HepG2 (cell line): ENCODE results near the gene DHRS11. TPM values are rescaled to one million over a fixed set of nuclear protein-coding genes. Genes with fewer than 3 reads are reported as not detected.

Experiments used
- AGO2 ChIP-seq: fragments of 200-400 bp; formaldehyde crosslinking; optimal IDR thresholded peaks from 2 replicates; pipeline ENCODE3; 2017; ENCODE audit warnings: mild to moderate bottlenecking, low read depth, low read length, moderate library complexity
- ARNT2 ChIP-seq: sonication (generic); formaldehyde crosslinking; IDR thresholded peaks from 2 replicates; pipeline ENCODE4 v1.8.0; 2022; ENCODE audit warnings: mild to moderate bottlenecking, low read depth, missing genetic modification reagents, moderate library complexity
- IKZF4 ChIP-seq: sonication (generic); formaldehyde crosslinking; IDR thresholded peaks from 2 replicates; pipeline ENCODE4 v1.5.1; 2020; ENCODE audit warnings: borderline replicate concordance, mild to moderate bottlenecking, low read depth, missing genetic modification reagents; ENCODE audit errors: not compliant biosample characterization
- KDM6A ChIP-seq: IDR thresholded peaks from 2 replicates; pipeline ENCODE4 v1.6.1; 2016; ENCODE audit warnings: low read depth
- KIAA2018 ChIP-seq: sonication (generic); formaldehyde crosslinking; IDR thresholded peaks from 2 replicates; pipeline ENCODE4 v1.5.0; 2020; ENCODE audit warnings: mild to moderate bottlenecking, missing genetic modification reagents, borderline replicate concordance
- NAIF1 ChIP-seq: sonication (generic); formaldehyde crosslinking; IDR thresholded peaks from 2 replicates; pipeline ENCODE4 v1.5.0; 2020; ENCODE audit warnings: mild to moderate bottlenecking, missing genetic modification reagents, borderline replicate concordance
- NFRKB ChIP-seq: fragments of 450-650 bp; IDR thresholded peaks from 2 replicates; pipeline ENCODE4 v1.6.1; 2017
- SAFB2 ChIP-seq: sonication (generic); formaldehyde crosslinking; IDR thresholded peaks from 2 replicates; pipeline ENCODE4 v1.5.1; 2020; ENCODE audit warnings: missing genetic modification reagents, low read depth, mild to moderate bottlenecking, borderline replicate concordance
- SIN3B ChIP-seq: fragments of 150-350 bp; IDR thresholded peaks from 2 replicates; pipeline ENCODE4 v1.6.1; 2014; ENCODE audit warnings: low read length
- SP1 ChIP-seq, 2 experiments: fragments of 450-650 bp in 1 of 2; sonication (generic) in 1 of 2; formaldehyde crosslinking in 1 of 2; IDR thresholded peaks; 2 replicates each; pipeline versions ENCODE4 v1.4.0 to v1.6.1; 2016 to 2020; ENCODE audit warnings: missing genetic modification reagents in 1 of 2
- TFDP1 ChIP-seq: IDR thresholded peaks from 2 replicates; pipeline ENCODE4 v1.6.1; 2016; ENCODE audit warnings: missing compliant biosample characterization, missing genetic modification reagents, borderline replicate concordance
- TRIM24 ChIP-seq: sonication (generic); formaldehyde crosslinking; IDR thresholded peaks from 2 replicates; pipeline ENCODE4 v1.8.0; 2022; ENCODE audit warnings: mild to moderate bottlenecking, missing genetic modification reagents
- ZBTB26 ChIP-seq: IDR thresholded peaks from 2 replicates; pipeline ENCODE4 v1.6.1; 2016; ENCODE audit warnings: missing compliant biosample characterization, missing genetic modification reagents, borderline replicate concordance
- ZNF253 ChIP-seq: sonication (generic); formaldehyde crosslinking; IDR thresholded peaks from 2 replicates; pipeline ENCODE4 v1.8.0; 2022; ENCODE audit warnings: mild to moderate bottlenecking, missing genetic modification reagents, borderline replicate concordance
- ZNF292 ChIP-seq: sonication (generic); formaldehyde crosslinking; IDR thresholded peaks from 2 replicates; pipeline ENCODE4 v1.8.1; 2022; ENCODE audit warnings: mild to moderate bottlenecking, low read depth, missing genetic modification reagents, borderline replicate concordance
- ZNF430 ChIP-seq: sonication (generic); formaldehyde crosslinking; IDR thresholded peaks from 2 replicates; pipeline ENCODE4 v1.9.0; 2021; ENCODE audit warnings: mild to moderate bottlenecking, missing genetic modification reagents
- ZSCAN31 ChIP-seq: sonication (generic); formaldehyde crosslinking; IDR thresholded peaks from 2 replicates; pipeline ENCODE4 v1.5.0; 2020; ENCODE audit warnings: low read depth, mild to moderate bottlenecking, missing genetic modification reagents
- polyA plus RNA-seq, 8 experiments: library from polyadenylated mRNA; depleted of rRNA in 3 of 8; stranded (reverse) in 7 of 8; unstranded in 1 of 8; fragments of >200 nt; fragmentation: Illumina TruSeq in 4 of 8; extraction: Trizol in 4 of 8; gene quantifications; 2 replicates each; pipeline versions ENCODE4 v1.2.1 to v1.2.3, GENCODE V29; 2011 to 2016; ENCODE audit warnings: low read depth in 4 of 8, missing spikeins in 1 of 8, mixed read lengths in 1 of 8; ENCODE audit not compliant: insufficient read depth in 1 of 8
- total RNA-seq, 5 experiments: library from RNA; depleted of rRNA; stranded (reverse); fragments of >200 nt; fragmentation: Illumina TruSeq; extraction: Trizol; gene quantifications; 2 replicates each; pipeline ENCODE4 v1.2.3, GENCODE V29; 2016; ENCODE audit warnings: low read depth in 1 of 5

Gene DHRS11
- total and polyA plus RNA-seq, 2 of the 13 experiments (the other 11 are each of a cell fraction or from before 2014, with no cell fraction given), result 28.4 to 41.9 TPM

GRCh38 chr17:36591434-36592315 lies at the start of gene DHRS11 (continued):
- TF ChIP-seq KIAA2018 (no peak), AGO2 (peak; percentile 99), SIN3B (no peak), ZSCAN31 (CRISPR knock-in tag) (no peak), IKZF4 (CRISPR knock-in tag) (no peak), ARNT2 (CRISPR knock-in tag) (peak; percentile 33), KDM6A (no peak), ZNF430 (no peak), NAIF1 (no peak), TFDP1 (CRISPR knock-in tag) (peak; percentile 67; the same call in 1 of the 2 replicates), NFRKB (no peak), ZNF292 (CRISPR knock-in tag) (no peak), SAFB2 (CRISPR knock-in tag) (no peak), ZBTB26 (CRISPR knock-in tag) (peak; percentile 30; the same call in 1 of the 2 replicates), ZNF253 (CRISPR knock-in tag) (no peak), SP1 (IDR thresholded peaks at IDR 0.05) (no peak), SP1 (CRISPR knock-in tag; IDR thresholded peaks at IDR 0.05) (peak; percentile 62), TRIM24 (no peak)
